Transverse colon (tissue), 4 donors: ENCODE measurements around the gene KIR2DL3. TPM values are rescaled to one million over a fixed set of nuclear protein-coding genes. Genes with fewer than 3 reads are reported as not detected.
"Not testable (repeated sequence)": the region's sequence is repeated elsewhere in the genome, so short reads cannot be mapped to it uniquely, and the experiment has no call there.

ENCODE experiments used
- DNase-seq: peaks from one replicate; pipeline ENCODE4 v3.0.0-alpha.2; 2019
- H3K27ac ChIP-seq, 4 donors: fragments of 200-600 bp; sonication (generic); 2 replicates each; pipeline ENCODE4 v1.5.1; 2016 to 2018; ENCODE audit warnings: inconsistent platforms in 4 of 4
- H3K27me3 ChIP-seq: fragments of 200-600 bp; sonication (generic); 2 replicates; pipeline ENCODE4 v1.5.1; 2017; ENCODE audit warnings: inconsistent platforms
- H3K36me3 ChIP-seq, 4 donors: fragments of 200-600 bp; sonication (generic); 2 replicates each; pipeline ENCODE4 v1.5.1; 2017 to 2019; ENCODE audit warnings: inconsistent platforms in 4 of 4
- H3K4me1 ChIP-seq, 4 donors: fragments of 200-600 bp; sonication (generic); 2 replicates each; pipeline ENCODE4 v1.5.1; 2017 to 2020; ENCODE audit warnings: inconsistent platforms in 4 of 4
- H3K4me3 ChIP-seq, 4 donors: fragments of 200-600 bp; sonication (generic); 1 replicate in 1 of 4; 2 replicates in 3 of 4; pipeline versions ENCODE4 v1.5.1 to v1.6.1; 2017 to 2019; ENCODE audit warnings: inconsistent platforms in 4 of 4
- H3K9me3 ChIP-seq, 2 donors: fragments of 200-600 bp; sonication (generic); 2 replicates each; pipeline ENCODE4 v1.5.1; 2017 to 2019; ENCODE audit warnings: inconsistent platforms in 2 of 2
- EP300 ChIP-seq: sonication (generic); formaldehyde crosslinking; IDR thresholded peaks from one replicate; pipeline ENCODE4 v1.6.1; 2017; ENCODE audit warnings: antibody characterized with exemption, low read depth
- POLR2A ChIP-seq: fragments of 450-650 bp; IDR thresholded peaks from one replicate; pipeline ENCODE4 v1.6.1; 2016; ENCODE audit warnings: antibody characterized with exemption, mild to moderate bottlenecking, moderate library complexity
- POLR2AphosphoS5 ChIP-seq, 3 donors: sonication (generic); formaldehyde crosslinking; IDR thresholded peaks; one replicate each; pipeline ENCODE4 v1.6.1; 2016; ENCODE audit warnings: antibody characterized with exemption in 3 of 3
- WGBS, 2 donors: methylation state at CpG; one replicate each; pipeline ENCODE4 v1.1.5; 2018; ENCODE audit warnings: low coverage in 1 of 2; 5-methylcytosine and 5-hydroxymethylcytosine counted together
- in situ Hi-C, 4 donors: fragments of 200-750 bp; cut with MboI; loops; one replicate each; pipeline versions ENCODE4 v1.15.0 to v1.15.1; 2017; ENCODE audit warnings: low sequenced_read_pairs in 3 of 4, low pct_ligation_motif_present in 1 of 4, low pct_unique_long_range_greater_than_20kb in 1 of 4
- intact Hi-C: fragments of 100-400 bp; cut with DNase I; formaldehyde crosslinking; loops from one replicate; pipeline ENCODE4 v1.15.1; 2023; ENCODE audit warnings: low total_unique reads
- total RNA-seq, 4 donors: library from RNA; depleted of rRNA; stranded (reverse); fragments of >200 nt; gene quantifications; one replicate each; pipeline ENCODE4 v1.1.0, GENCODE V29; 2016
- TF ChIP-seq, protein P1 (sequence below), 5 experiments: fragments of 200-600 bp in 3 of 5; fragments of 450-650 bp in 2 of 5; sonication (generic) in 3 of 5; IDR thresholded peaks; 1 replicate in 2 of 5; 2 replicates in 3 of 5; pipeline ENCODE4 v1.5.1; 2016 to 2017; ENCODE audit warnings: antibody characterized with exemption in 5 of 5, inconsistent platforms in 3 of 5, mild to moderate bottlenecking in 2 of 5, moderate library complexity in 1 of 5

The KIR2DL3 gene
- total RNA-seq, 4 donors from 2014 or later, result 0.55 TPM; not detected in 3

GRCh38 chr19:54709212-54709948 lies 28.9 kb upstream of the KIR2DL3 start:
- Histone ChIP-seq H3K27ac (no peak overlapping the region), H3K36me3 (no peaks in the 10 kb centered on the region), H3K9me3 (no peaks in the 10 kb centered on the region), H3K27me3 (no peaks in the 10 kb centered on the region), H3K4me1 (no peaks in the 10 kb centered on the region), H3K4me3 (no peak overlapping the region)
- TF ChIP-seq EP300 (no peak), POLR2A (no peak), POLR2AphosphoS5 (IDR thresholded peaks at IDR 0.05) (no peak)
- TF ChIP-seq, protein P1, sequence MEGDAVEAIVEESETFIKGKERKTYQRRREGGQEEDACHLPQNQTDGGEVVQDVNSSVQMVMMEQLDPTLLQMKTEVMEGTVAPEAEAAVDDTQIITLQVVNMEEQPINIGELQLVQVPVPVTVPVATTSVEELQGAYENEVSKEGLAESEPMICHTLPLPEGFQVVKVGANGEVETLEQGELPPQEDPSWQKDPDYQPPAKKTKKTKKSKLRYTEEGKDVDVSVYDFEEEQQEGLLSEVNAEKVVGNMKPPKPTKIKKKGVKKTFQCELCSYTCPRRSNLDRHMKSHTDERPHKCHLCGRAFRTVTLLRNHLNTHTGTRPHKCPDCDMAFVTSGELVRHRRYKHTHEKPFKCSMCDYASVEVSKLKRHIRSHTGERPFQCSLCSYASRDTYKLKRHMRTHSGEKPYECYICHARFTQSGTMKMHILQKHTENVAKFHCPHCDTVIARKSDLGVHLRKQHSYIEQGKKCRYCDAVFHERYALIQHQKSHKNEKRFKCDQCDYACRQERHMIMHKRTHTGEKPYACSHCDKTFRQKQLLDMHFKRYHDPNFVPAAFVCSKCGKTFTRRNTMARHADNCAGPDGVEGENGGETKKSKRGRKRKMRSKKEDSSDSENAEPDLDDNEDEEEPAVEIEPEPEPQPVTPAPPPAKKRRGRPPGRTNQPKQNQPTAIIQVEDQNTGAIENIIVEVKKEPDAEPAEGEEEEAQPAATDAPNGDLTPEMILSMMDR (IDR thresholded peaks at IDR 0.05), result no peak
- in situ Hi-C loops, result no loop called here
- intact Hi-C loops, result no loop called here
- no peak for DNase-seq
- 74% methylated on average over 16 of the region's 18 CpGs; no CpG with 5 or more reads in 1 of the 2 donors for WGBS, 2 donors

GRCh38 chr19:54709956-54710355 lies 28.4 kb upstream of the KIR2DL3 start:
- H3K36me3 ChIP-seq, H3K9me3 ChIP-seq, in situ Hi-C loops, H3K4me1 ChIP-seq, H3K27me3 ChIP-seq, H3K4me3 ChIP-seq, H3K27ac ChIP-seq, DNase-seq, intact Hi-C loops: not testable (repeated sequence)
- 59% methylated on average over 11 of the region's 13 CpGs; no CpG with 5 or more reads in 1 of the 2 donors for WGBS, 2 donors

DNA sequence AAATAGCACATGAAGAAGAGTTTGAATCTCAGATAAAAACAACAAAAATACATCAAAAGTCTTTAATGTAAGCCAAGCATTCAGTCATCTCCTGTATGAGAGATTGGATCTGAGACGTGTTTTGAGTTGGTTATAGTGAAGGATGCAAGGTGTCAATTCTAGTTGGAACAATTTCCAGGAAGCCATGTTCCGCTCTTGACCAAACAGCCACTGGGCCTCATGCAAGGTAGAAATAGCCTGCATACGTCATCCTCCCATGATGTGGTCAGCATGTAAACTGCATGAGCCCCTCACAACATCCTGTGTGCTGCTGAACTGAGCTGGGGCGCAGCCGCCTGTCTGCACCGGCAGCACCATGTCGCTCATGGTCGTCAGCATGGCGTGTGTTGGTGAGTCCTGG lies 14.2 kb upstream of the KIR2DL3 start, which contains the start of gene KIR3DL3:
TSS of gene KIR3DL3 (plus strand) at position 301 of the 400 bp plus-strand sequence. CDS start at position 356, 55 bp downstream.
- WGBS, 2 donors, result 83 to 97% methylated on average over 1 to 9 of the region's 9 CpGs
- peaks cover 5 to 21% of the 10 kb centered on the region in 2 donors for H3K9me3 ChIP-seq
- intact Hi-C loops, result no loop called here
- no peak within 1 kb of the TSS for H3K4me3 ChIP-seq
- no peak within 1 kb of the TSS for H3K27ac ChIP-seq
- no peak for DNase-seq
- H3K4me1 ChIP-seq, result no peaks in the 10 kb centered on the region
- in situ Hi-C loops, result no loop called here
- TF ChIP-seq, protein P1 (IDR thresholded peaks at IDR 0.05), result no peak
- TF ChIP-seq EP300 (no peak), POLR2AphosphoS5 (IDR thresholded peaks at IDR 0.05) (no peak), POLR2A (no peak)
- no peaks in the 10 kb centered on the region for H3K36me3 ChIP-seq
- no peaks in the 10 kb centered on the region for H3K27me3 ChIP-seq

- no peak for DNase-seq
- H3K9me3 ChIP-seq, result peaks cover 5 to 19% of the 10 kb centered on the region in 2 donors
- no peak overlapping the region for H3K27ac ChIP-seq
- WGBS, 2 donors, result 73% methylated on average over 3 of the region's 3 CpGs; no CpG with 5 or more reads in 1 of the 2 donors
- no peaks in the 10 kb centered on the region for H3K27me3 ChIP-seq
- in situ Hi-C loops (no loop called here), intact Hi-C loops (no loop called here)
- no peaks in the 10 kb centered on the region for H3K36me3 ChIP-seq
- no peak for TF ChIP-seq POLR2AphosphoS5 (IDR thresholded peaks at IDR 0.05)
- TF ChIP-seq EP300, result no peak
- TF ChIP-seq POLR2A, result no peak
- TF ChIP-seq, protein P1 (IDR thresholded peaks at IDR 0.05), result no peak
- H3K4me3 ChIP-seq, result no peak overlapping the region
- H3K4me1 ChIP-seq, result no peaks in the 10 kb centered on the region
Observed at GRCh38 chr19:54724644-54725043, 13.7 kb upstream of the KIR2DL3 start.
